K562 (cell line): ENCODE measurements around the gene SMYD1. TPM values are rescaled to one million over a fixed set of nuclear protein-coding genes. Genes with fewer than 3 reads are reported as not detected.

Source experiments
- ATAC-seq: fragments of 200-7000 bp; cut with Tn5 transposase; 3 replicates; pipeline ENCODE4 v1.9.1; 2020; ENCODE audit warnings: moderate library complexity
- BruUV-seq: library from RNA; stranded (reverse); fragments of 400-500 nt; replicated peaks from 2 replicates; lab custom pipeline; 2021; lab: Mats Ljungman, UMichigan
- CTCF ChIA-PET: fragments of 300-600 bp; formaldehyde crosslinking; extraction: SDS; loops from one replicate; lab custom pipeline; 2021; ENCODE audit warnings: low intra/inter-chr PET ratio; lab: Yijun Ruan, JAX
- POLR2A ChIA-PET: fragments of 300-600, 350-650 bp; sonication (Branson Sonifier 250); formaldehyde crosslinking; extraction: SDS; loops from one replicate; lab custom pipeline; 2021; ENCODE audit warnings: antibody characterized with exemption, inconsistent platforms; lab: Yijun Ruan, JAX
- DNase-seq, 4 experiments: peaks; one replicate each; pipeline versions ENCODE4 v3.0.0 to v3.0.0-alpha.2; 2011 to 2018; ENCODE audit warnings: low spot score in 3 of 4, mixed read lengths in 3 of 4; ENCODE audit errors: extremely low read depth in 1 of 4
- FAIRE-seq: peaks from 2 replicates; lab custom pipeline; 2011; peaks lifted over from hg19 to GRCh38; lab: Jason Lieb, UNC
- H2AFZ ChIP-seq: 2 replicates; pipeline ENCODE4 v1.6.0; 2011; ENCODE audit warnings: low read depth, low read length, control low read depth, inconsistent platforms
- H3K27ac ChIP-seq: fragments of 200-600 bp; 3 replicates; pipeline ENCODE4 v1.8.0; 2011; ENCODE audit warnings: low read depth, mild to moderate bottlenecking, control low read depth, inconsistent platforms, low read length, moderate library complexity, mixed read lengths; ENCODE audit errors: extremely low read depth
- H3K27me3 ChIP-seq, 2 experiments: fragments of 300-600 bp in 1 of 2; 2 replicates in 1 of 2; 3 replicates in 1 of 2; pipeline versions ENCODE4 v1.6.0 to v1.8.0; 2011; ENCODE audit warnings: inconsistent platforms in 2 of 2, low read length in 2 of 2, mild to moderate bottlenecking in 1 of 2, mixed read lengths in 1 of 2, moderate library complexity in 1 of 2; ENCODE audit not compliant: control insufficient read depth in 2 of 2, insufficient read depth in 2 of 2
- H3K36me3 ChIP-seq: fragments of 300-600 bp; 3 replicates; pipeline ENCODE4 v1.8.0; 2011; ENCODE audit warnings: mild to moderate bottlenecking, low read length, inconsistent platforms; ENCODE audit not compliant: control insufficient read depth, insufficient read depth
- H3K4me1 ChIP-seq, 2 experiments: fragments of 200-600 bp in 1 of 2; replicated peaks in 1 of 2; 2 replicates in 1 of 2; 3 replicates in 1 of 2; pipeline versions ENCODE4 v1.5.1 to v1.8.0; 2011; ENCODE audit warnings: inconsistent platforms in 2 of 2, low read length in 2 of 2, mild to moderate bottlenecking in 1 of 2, mixed read lengths in 1 of 2, moderate library complexity in 1 of 2; ENCODE audit not compliant: control insufficient read depth in 2 of 2, insufficient read depth in 2 of 2
- H3K4me2 ChIP-seq: 2 replicates; pipeline ENCODE4 v1.6.1; 2011; ENCODE audit warnings: low read length, control low read depth, inconsistent platforms, mixed read lengths; ENCODE audit not compliant: insufficient read depth
- H3K4me3 ChIP-seq: fragments of 200-600 bp; sonication (generic), shearing (Covaris generic); 2 replicates; pipeline ENCODE4 v1.5.1; 2016; ENCODE audit warnings: control low read depth, inconsistent platforms
- H3K79me2 ChIP-seq: fragments of 200-600 bp; 3 replicates; pipeline ENCODE4 v1.8.0; 2011; ENCODE audit warnings: low read length, inconsistent platforms; ENCODE audit not compliant: control insufficient read depth, insufficient read depth
- H3K9ac ChIP-seq, 2 experiments: 2 replicates each; pipeline versions ENCODE4 v1.6.0 to v1.6.1; 2011; ENCODE audit warnings: low read depth in 2 of 2, low read length in 2 of 2, control low read depth in 1 of 2, inconsistent platforms in 1 of 2, mild to moderate bottlenecking in 1 of 2, mixed read lengths in 1 of 2; ENCODE audit not compliant: insufficient read depth in 1 of 2
- H3K9me1 ChIP-seq: one replicate; pipeline ENCODE4 v1.6.0; 2011; ENCODE audit warnings: inconsistent platforms, mild to moderate bottlenecking, low read length, moderate library complexity; ENCODE audit not compliant: control insufficient read depth, insufficient read depth
- H3K9me3 ChIP-seq: replicated peaks from 2 replicates; pipeline ENCODE4 v1.5.1; 2011; ENCODE audit warnings: low read depth, low read length, inconsistent platforms; ENCODE audit not compliant: control insufficient read depth, insufficient read depth
- H4K20me1 ChIP-seq: replicated peaks from 2 replicates; pipeline ENCODE4 v1.6.1; 2011; ENCODE audit warnings: low read length, inconsistent platforms, mixed read lengths; ENCODE audit not compliant: control insufficient read depth, insufficient read depth
- CHD7 ChIP-seq: fragments of 200-600 bp; sonication (generic); IDR thresholded peaks from one replicate; pipeline ENCODE4 v1.6.1; 2012; ENCODE audit warnings: mild to moderate bottlenecking, low read depth, low read length, inconsistent platforms
- LCOR ChIP-seq: sonication (generic); formaldehyde crosslinking; IDR thresholded peaks from 2 replicates; pipeline ENCODE4 v1.8.0; 2022; ENCODE audit warnings: mild to moderate bottlenecking, missing genetic modification reagents
- PBX2 ChIP-seq, 2 experiments: IDR thresholded peaks in 1 of 2; conservative IDR thresholded peaks in 1 of 2; 2 replicates each; pipeline ENCODE4 v1.6.1; 2016; ENCODE audit warnings: low read depth in 2 of 2, mild to moderate bottlenecking in 1 of 2, missing compliant biosample characterization in 1 of 2, missing genetic modification characterization in 1 of 2, moderate library complexity in 1 of 2
- SMARCA4 ChIP-seq: fragments of 450-650 bp; IDR thresholded peaks from 2 replicates; pipeline ENCODE4 v1.6.1; 2016
- SOX6 ChIP-seq: fragments of 450-650 bp; IDR thresholded peaks from 2 replicates; pipeline ENCODE4 v1.6.1; 2014; ENCODE audit warnings: mild to moderate bottlenecking
- WGBS: fragments of 100-300 bp; shearing (Covaris generic); methylation state at CpG from one replicate; pipeline ENCODE4 v1.1.6; 2016; ENCODE audit warnings: low coverage, mixed read lengths; ENCODE audit not compliant: insufficient coverage; ENCODE audit errors: missing lambda C conversion rate; 5-methylcytosine and 5-hydroxymethylcytosine counted together
- in situ Hi-C: fragments of 300-500 bp; cut with MboI; formaldehyde crosslinking; loops from 4 replicates; pipeline ENCODE4 v1.15.0; 2018; ENCODE audit warnings: inconsistent platforms, mixed read lengths
- intact Hi-C: fragments of 100-400 bp; cut with micrococcal nuclease; formaldehyde crosslinking; loops from 2 replicates; pipeline ENCODE4 v1.14.2; 2022
- polyA plus RNA-seq, 8 experiments: library from polyadenylated mRNA; depleted of rRNA in 4 of 8; stranded (reverse) in 5 of 8; unstranded in 3 of 8; fragments of >200 nt; fragmentation: Nextera tagmentation in 2 of 8; fragmentation: Illumina TruSeq in 1 of 8; extraction: Ambion mirVana in 2 of 8; extraction: Trizol in 1 of 8; gene quantifications; 2 replicates each; pipeline versions ENCODE4 v1.2.1 to v1.2.3, GENCODE V29; 2011 to 2014; ENCODE audit warnings: inconsistent platforms in 1 of 8, missing spikeins in 1 of 8
- total RNA-seq, 7 experiments: library from RNA; depleted of rRNA in 6 of 7; stranded (reverse); fragments of >200 nt in 6 of 7; fragmentation: Illumina TruSeq in 2 of 7; extraction: Trizol in 2 of 7; gene quantifications; 2 replicates each; pipeline versions ENCODE4 v1.2.1 to v1.2.3, GENCODE V29; 2011 to 2021; ENCODE audit warnings: low replicate concordance in 1 of 7
- TF ChIP-seq, protein P1 (sequence below): fragments of 450-650 bp; formaldehyde crosslinking; conservative IDR thresholded peaks from 2 replicates; pipeline ENCODE4 v1.4.0; 2022; ENCODE audit warnings: mild to moderate bottlenecking, missing genetic modification characterization

Gene SMYD1
- total and polyA plus RNA-seq, 9 of the 15 experiments (the other 6 are each of a cell fraction or from before 2014, with no cell fraction given): not detected

DNA sequence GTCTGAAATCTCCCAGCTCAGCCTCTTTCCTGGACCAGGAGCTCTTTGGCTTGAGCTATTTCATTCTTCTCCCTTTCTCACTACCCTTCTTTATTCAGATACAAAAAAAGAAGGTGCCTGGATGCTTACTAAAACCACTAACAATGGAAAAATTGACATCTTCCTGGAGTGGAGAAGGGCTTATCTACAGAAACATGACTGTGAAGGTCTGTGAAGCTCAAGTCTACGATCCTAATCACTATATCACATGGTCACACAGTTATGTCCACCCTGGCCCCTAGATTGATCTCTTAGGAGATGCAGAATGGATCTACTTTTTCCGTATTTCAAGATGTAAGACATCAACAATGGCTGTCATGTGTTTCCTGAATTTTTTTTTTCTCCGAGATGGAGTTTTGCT lies 6.3 kb upstream of the SMYD1 start:
- BruUV-seq: no TSS peak
- CTCF ChIA-PET: interaction anchor here (1.9 kb wide), 1 partner anchor 99 kb away, joined by 12 read pairs; no protein-coding TSS in a partner anchor
- TF ChIP-seq PBX2 (CRISPR knock-in tag; IDR thresholded peaks at IDR 0.05; ENCODE audit: low read depth) (no peak), PBX2 (tag; conservative IDR thresholded peaks at IDR 0.05; ENCODE audit: low read depth) (no peak), SOX6 (peak; percentile 89), SMARCA4 (peak; percentile 70; the same call in 1 of the 2 replicates), LCOR (CRISPR knock-in tag) (no peak), CHD7 (no peak)
- TF ChIP-seq, protein P1, sequence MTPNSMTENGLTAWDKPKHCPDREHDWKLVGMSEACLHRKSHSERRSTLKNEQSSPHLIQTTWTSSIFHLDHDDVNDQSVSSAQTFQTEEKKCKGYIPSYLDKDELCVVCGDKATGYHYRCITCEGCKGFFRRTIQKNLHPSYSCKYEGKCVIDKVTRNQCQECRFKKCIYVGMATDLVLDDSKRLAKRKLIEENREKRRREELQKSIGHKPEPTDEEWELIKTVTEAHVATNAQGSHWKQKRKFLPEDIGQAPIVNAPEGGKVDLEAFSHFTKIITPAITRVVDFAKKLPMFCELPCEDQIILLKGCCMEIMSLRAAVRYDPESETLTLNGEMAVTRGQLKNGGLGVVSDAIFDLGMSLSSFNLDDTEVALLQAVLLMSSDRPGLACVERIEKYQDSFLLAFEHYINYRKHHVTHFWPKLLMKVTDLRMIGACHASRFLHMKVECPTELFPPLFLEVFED (CRISPR knock-in tag): no peak

More for the DNA sequence above, 6.3 kb upstream of the SMYD1 start:
- FAIRE-seq (no peak), ATAC-seq (no peak), DNase-seq (peak in 1 of 4 experiments; percentile 49)
- in situ Hi-C loops: no loop called here
- Histone ChIP-seq H2AFZ (no peak overlapping the region), H3K36me3 (no peaks in the 10 kb centered on the region), H3K79me2 (no peaks in the 10 kb centered on the region), H3K27ac (no peak overlapping the region), H3K9me3 (no peaks in the 10 kb centered on the region), H3K27me3 (no peaks in the 10 kb centered on the region), H3K4me1 (peaks cover 25 to 50% of the 10 kb centered on the region in 2 experiments), H4K20me1 (no peaks in the 10 kb centered on the region), H3K4me3 (no peak overlapping the region), H3K9me1 (no peaks in the 10 kb centered on the region), H3K4me2 (no peak overlapping the region; the same call in 1 of the 2 replicates), H3K9ac (no peak overlapping the region)
- 28% methylated on average over 3 of the region's 3 CpGs for WGBS
- POLR2A ChIA-PET: interaction anchor here (1.2 to 2.1 kb wide), 2 partner anchors 46 to 47 kb away, joined by 5 to 8 read pairs; partner anchors contain the start of gene RNU2-63P
- intact Hi-C loops: loop anchor here (2.0 to 5.0 kb wide), 2 partner anchors 98 to 126 kb away; no protein-coding TSS in a partner anchor
